Activated CD8-positive, alpha-beta T cell treated with anti-CD3 and anti-CD28 coated beads, Interleukin-2, amount 10 ng/mL, durations not matched to agents 7 days and 5 days (primary cell): ENCODE data around the gene KPNA3. TPM values are rescaled to one million over a fixed set of nuclear protein-coding genes. Genes with fewer than 3 reads are reported as not detected.

Experiments
- ATAC-seq: fragments of 150-1000 bp; cut with Tn5 transposase; one replicate; pipeline ENCODE4 v1.10.0; 2021; ENCODE audit warnings: moderate library complexity
- CTCF ChIA-PET: fragments of 350-600 bp; sonication (Branson Sonifier 250); formaldehyde crosslinking; loops from one replicate; lab custom pipeline; 2021; ENCODE audit warnings: antibody characterized with exemption; lab: Charles Lee
- POLR2A ChIA-PET: fragments of 350-600 bp; sonication (Branson Sonifier 250); formaldehyde crosslinking; loops from one replicate; lab custom pipeline; 2021; ENCODE audit warnings: antibody characterized with exemption; lab: Charles Lee
- DNase-seq: peaks from one replicate; pipeline ENCODE4 v3.0.0-alpha.2; 2020
- H3K27ac Mint-ChIP-seq: one replicate; pipeline ENCODE4 v1.8.0; 2021; ENCODE audit warnings: mild to moderate bottlenecking, mixed read lengths
- H3K27me3 Mint-ChIP-seq: one replicate; pipeline ENCODE4 v1.8.0; 2021; ENCODE audit warnings: low read depth, mixed read lengths
- H3K36me3 Mint-ChIP-seq: one replicate; pipeline ENCODE4 v1.8.0; 2021; ENCODE audit warnings: low read depth, mixed read lengths
- H3K4me1 Mint-ChIP-seq: one replicate; pipeline ENCODE4 v1.8.0; 2021; ENCODE audit warnings: low read depth, mixed read lengths
- H3K4me3 Mint-ChIP-seq: one replicate; pipeline ENCODE4 v1.8.0; 2021; ENCODE audit warnings: mild to moderate bottlenecking, mixed read lengths
- H3K9me3 Mint-ChIP-seq: one replicate; pipeline ENCODE4 v1.8.0; 2022; ENCODE audit warnings: mixed read lengths; ENCODE audit not compliant: insufficient read depth
- total RNA-seq, 2 experiments: library from RNA; stranded (reverse); gene quantifications; one replicate each; pipeline ENCODE4 v1.2.3, GENCODE V29; 2021

KPNA3 gene
- total RNA-seq, 2 experiments from 2014 or later: 38.7 to 41.2 TPM

GRCh38 chr13:49667773-49668172 lies 124.7 kb downstream of the KPNA3 start:
- H3K27me3 Mint-ChIP-seq: no peaks in the 10 kb centered on the region
- H3K9me3 Mint-ChIP-seq: no peaks in the 10 kb centered on the region
- no peaks in the 10 kb centered on the region for H3K4me1 Mint-ChIP-seq
- DNase-seq: no peak
- no peak for ATAC-seq
- ChIA-PET CTCF (no interaction called here), POLR2A (no interaction called here)
- H3K27ac Mint-ChIP-seq: no peak overlapping the region
- peaks cover 18% of the 10 kb centered on the region for H3K36me3 Mint-ChIP-seq
- no peak overlapping the region for H3K4me3 Mint-ChIP-seq

GRCh38 chr13:49664606-49665005 lies 127.9 kb downstream of the KPNA3 start:
- H3K27ac Mint-ChIP-seq: no peak overlapping the region
- H3K4me3 Mint-ChIP-seq: no peak overlapping the region
- no peaks in the 10 kb centered on the region for H3K4me1 Mint-ChIP-seq
- H3K36me3 Mint-ChIP-seq: peaks cover 18% of the 10 kb centered on the region
- ATAC-seq (no peak), DNase-seq (no peak)
- POLR2A ChIA-PET: no interaction called here
- H3K27me3 Mint-ChIP-seq: no peaks in the 10 kb centered on the region
- CTCF ChIA-PET: no interaction called here
- no peaks in the 10 kb centered on the region for H3K9me3 Mint-ChIP-seq

- DNase-seq: no peak
- Mint-ChIP-seq H3K4me3 (no peak overlapping the region), H3K36me3 (no peaks in the 10 kb centered on the region), H3K27ac (no peak overlapping the region), H3K4me1 (no peaks in the 10 kb centered on the region), H3K9me3 (no peaks in the 10 kb centered on the region), H3K27me3 (no peaks in the 10 kb centered on the region)
- CTCF ChIA-PET: no interaction called here
- ATAC-seq: no peak
- POLR2A ChIA-PET: no interaction called here
These were observed 135.2 kb downstream of the KPNA3 start for GRCh38 chr13:49657241-49657641.

- ChIA-PET POLR2A (no interaction called here), CTCF (no interaction called here)
- Mint-ChIP-seq H3K9me3 (no peaks in the 10 kb centered on the region), H3K4me1 (no peaks in the 10 kb centered on the region), H3K27ac (no peak overlapping the region), H3K36me3 (no peaks in the 10 kb centered on the region), H3K27me3 (no peaks in the 10 kb centered on the region), H3K4me3 (no peak overlapping the region)
- DNase-seq: no peak
- ATAC-seq: no peak
These were observed 136.6 kb downstream of the KPNA3 start for GRCh38 chr13:49655906-49656305.

- ChIA-PET POLR2A (no interaction called here), CTCF (interaction anchor here (0.8 kb wide), 1 partner anchor 17 kb away, joined by 4 read pairs; no protein-coding TSS in a partner anchor)
- H3K27ac Mint-ChIP-seq: no peak overlapping the region
- no peak for DNase-seq
- H3K4me3 Mint-ChIP-seq: no peak overlapping the region
- no peaks in the 10 kb centered on the region for H3K36me3 Mint-ChIP-seq
- H3K9me3 Mint-ChIP-seq: no peaks in the 10 kb centered on the region
- H3K27me3 Mint-ChIP-seq: no peaks in the 10 kb centered on the region
- no peaks in the 10 kb centered on the region for H3K4me1 Mint-ChIP-seq
- ATAC-seq: no peak
These were observed 138.5 kb downstream of the KPNA3 start for GRCh38 chr13:49654011-49654410.

GRCh38 chr13:49653478-49653877 lies 139.0 kb downstream of the KPNA3 start:
- no peaks in the 10 kb centered on the region for H3K4me1 Mint-ChIP-seq
- H3K9me3 Mint-ChIP-seq: no peaks in the 10 kb centered on the region
- H3K36me3 Mint-ChIP-seq: no peaks in the 10 kb centered on the region
- ATAC-seq: no peak
- no peak for DNase-seq
- no peak overlapping the region for H3K27ac Mint-ChIP-seq
- H3K4me3 Mint-ChIP-seq: no peak overlapping the region
- ChIA-PET POLR2A (no interaction called here), CTCF (interaction anchor here (0.8 kb wide), 1 partner anchor 17 kb away, joined by 4 read pairs; no protein-coding TSS in a partner anchor)
- H3K27me3 Mint-ChIP-seq: no peaks in the 10 kb centered on the region

GRCh38 chr13:49652355-49653305 lies 139.9 kb downstream of the KPNA3 start:
- ATAC-seq: no peak
- Mint-ChIP-seq H3K27ac (no peak overlapping the region), H3K36me3 (no peaks in the 10 kb centered on the region), H3K4me1 (no peaks in the 10 kb centered on the region), H3K9me3 (no peaks in the 10 kb centered on the region), H3K27me3 (no peaks in the 10 kb centered on the region), H3K4me3 (no peak overlapping the region)
- POLR2A ChIA-PET: no interaction called here
- peak; percentile 31 for DNase-seq
- CTCF ChIA-PET: no interaction called here

- Mint-ChIP-seq H3K27me3 (no peaks in the 10 kb centered on the region), H3K27ac (no peak overlapping the region), H3K36me3 (no peaks in the 10 kb centered on the region), H3K4me1 (no peaks in the 10 kb centered on the region), H3K9me3 (no peaks in the 10 kb centered on the region), H3K4me3 (no peak overlapping the region)
- ChIA-PET CTCF (no interaction called here), POLR2A (no interaction called here)
- DNase-seq: no peak
- ATAC-seq: no peak
These were observed 140.7 kb downstream of the KPNA3 start for GRCh38 chr13:49651570-49652354.

- peaks cover 6% of the 10 kb centered on the region for H3K4me1 Mint-ChIP-seq
- DNase-seq: no peak
- POLR2A ChIA-PET: no interaction called here
- no peak for ATAC-seq
- no peak overlapping the region for H3K27ac Mint-ChIP-seq
- no peaks in the 10 kb centered on the region for H3K9me3 Mint-ChIP-seq
- CTCF ChIA-PET: no interaction called here
- no peak overlapping the region for H3K4me3 Mint-ChIP-seq
- H3K27me3 Mint-ChIP-seq: no peaks in the 10 kb centered on the region
- no peaks in the 10 kb centered on the region for H3K36me3 Mint-ChIP-seq
These were observed 142.5 kb downstream of the KPNA3 start for GRCh38 chr13:49649963-49650312.

Other genes starting within 250 kb of the KPNA3 start
- 10 to 100 TPM; 18.6 to 19.3 TPM for gene RCBTB1, start 207.1 kb downstream of the KPNA3 start, total RNA-seq
- gene ARL11, start 164.2 kb downstream of the KPNA3 start, total RNA-seq: 1 to 10 TPM; 1.9 TPM
- 10 to 100 TPM; 19.8 to 25.0 TPM for gene EBPL, start 101.2 kb downstream of the KPNA3 start, total RNA-seq
- 1 to 10 TPM; 3.4 to 4.1 TPM for gene SPRYD7, start 143.7 kb upstream of the KPNA3 start, total RNA-seq
- gene TRIM13, start 204.4 kb upstream of the KPNA3 start, total RNA-seq: 10 to 100 TPM; 11.8 to 12.0 TPM
- under 1 TPM; 0.18 to 0.82 TPM for gene KCNRG, start 222.8 kb upstream of the KPNA3 start, total RNA-seq